Effector memory CD4-positive, alpha-beta T cell (primary cell): ENCODE data around the gene HOXA6.
A peak's percentile ranks its signal among the peaks of the same experiment; 100 is the strongest.

Source experiments
- DNase-seq, 3 donors: peaks; one replicate each; pipeline ENCODE4 v3.0.0-alpha.2; 2020
- H3K27ac ChIP-seq: 2 replicates; pipeline ENCODE4 v1.7.0; 2013; ENCODE audit warnings: mild to moderate bottlenecking, low read length, moderate library complexity; ENCODE audit not compliant: insufficient read depth, poor library complexity, severe bottlenecking
- H3K27me3 ChIP-seq: replicated peaks from 2 replicates; pipeline ENCODE4 v1.7.0; 2013; ENCODE audit warnings: mild to moderate bottlenecking, low read length; ENCODE audit not compliant: insufficient read depth, control insufficient read depth, poor library complexity, severe bottlenecking
- H3K36me3 ChIP-seq: 2 replicates; pipeline ENCODE4 v1.7.0; 2013; ENCODE audit warnings: mild to moderate bottlenecking, low read length, moderate library complexity; ENCODE audit not compliant: control insufficient read depth, insufficient read depth
- H3K4me1 ChIP-seq: 2 replicates; pipeline ENCODE4 v1.7.0; 2013; ENCODE audit warnings: low read length, mild to moderate bottlenecking; ENCODE audit not compliant: control insufficient read depth, insufficient read depth, poor library complexity, severe bottlenecking
- H3K4me3 ChIP-seq: 2 replicates; pipeline ENCODE4 v1.7.0; 2013; ENCODE audit warnings: low read length, low read depth, mild to moderate bottlenecking; ENCODE audit not compliant: insufficient read depth, poor library complexity, severe bottlenecking
- H3K9me3 ChIP-seq: 2 replicates; pipeline ENCODE4 v1.7.0; 2013; ENCODE audit warnings: mild to moderate bottlenecking, low read length, moderate library complexity; ENCODE audit not compliant: control insufficient read depth

HOXA6 gene

GRCh38 chr7:27161214-27161720, 13.7 kb upstream of the HOXA6 start:
- H3K27me3 ChIP-seq: peaks cover 74% of the 10 kb centered on the region
- peaks cover 48% of the 10 kb centered on the region for H3K4me1 ChIP-seq
- no peaks in the 10 kb centered on the region for H3K36me3 ChIP-seq
- H3K27ac ChIP-seq: no peak overlapping the region
- no peaks in the 10 kb centered on the region for H3K9me3 ChIP-seq
- H3K4me3 ChIP-seq: peak overlapping the region; percentile 73
- no peak for DNase-seq

DNA sequence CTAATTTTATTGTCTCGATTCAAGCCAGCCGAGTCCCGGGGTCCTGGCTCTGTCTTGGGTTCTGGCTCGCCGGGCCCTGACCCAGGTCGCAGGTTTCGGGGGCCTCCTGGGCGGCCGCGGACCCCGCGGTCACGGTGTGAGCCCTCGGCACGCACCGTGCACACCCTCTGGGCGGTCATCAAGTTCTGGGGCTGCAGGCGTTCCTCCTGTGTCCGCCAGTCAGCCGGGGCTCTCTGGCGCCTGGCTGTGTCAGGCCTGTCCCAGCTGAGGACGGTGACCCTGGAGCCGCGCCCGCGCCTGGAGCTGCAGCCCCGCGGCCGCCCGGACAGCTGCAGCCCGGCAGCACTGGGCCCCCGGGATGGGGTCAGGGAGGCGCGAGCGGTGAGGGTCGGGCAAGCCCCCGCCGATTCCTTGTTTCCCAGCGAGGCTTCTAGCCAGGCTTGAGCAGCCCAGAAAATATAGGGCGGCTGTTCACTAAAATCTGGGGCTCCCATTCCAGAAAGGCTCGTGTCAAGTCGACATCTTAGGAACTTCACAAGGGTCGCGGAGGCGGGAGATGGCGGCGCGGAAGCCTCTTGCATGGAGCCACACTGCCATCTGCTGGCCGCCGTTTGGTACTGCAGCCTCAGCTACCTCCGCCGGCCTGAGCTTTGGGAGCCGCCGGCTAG, 13.1 kb upstream of the HOXA6 start:
- Histone ChIP-seq H3K9me3 (no peaks in the 10 kb centered on the region), H3K27ac (no peak overlapping the region), H3K4me1 (peaks cover 48% of the 10 kb centered on the region), H3K4me3 (peak overlapping the region; percentile 73), H3K36me3 (no peaks in the 10 kb centered on the region), H3K27me3 (peaks cover 74% of the 10 kb centered on the region)
- DNase-seq: peak; percentile 59 to 77 (median 73)

DNA sequence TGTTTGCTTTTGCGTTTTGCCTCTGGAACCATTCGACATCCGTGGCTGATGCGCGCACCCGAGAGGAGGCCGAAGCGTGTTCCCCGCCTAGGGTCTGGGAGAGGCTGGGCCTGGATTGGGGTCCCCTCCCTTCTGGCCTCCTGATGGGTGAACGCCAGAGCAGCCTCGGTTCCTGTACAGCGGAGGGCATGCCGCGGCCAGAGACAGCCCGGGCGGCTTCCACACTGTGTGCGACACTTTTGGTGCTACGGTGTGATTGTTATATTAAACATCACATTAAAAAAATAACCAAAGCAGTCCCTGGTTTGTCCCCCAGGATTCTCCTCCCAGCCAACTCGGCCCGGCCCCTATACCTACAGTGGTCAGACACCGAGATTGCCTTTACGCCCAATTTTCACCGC, 12.6 kb upstream of the HOXA6 start:
- DNase-seq: no peak
- H3K4me3 ChIP-seq: peak overlapping the region; percentile 73
- H3K27me3 ChIP-seq: peaks cover 74% of the 10 kb centered on the region
- no peaks in the 10 kb centered on the region for H3K9me3 ChIP-seq
- no peaks in the 10 kb centered on the region for H3K36me3 ChIP-seq
- no peak overlapping the region for H3K27ac ChIP-seq
- peaks cover 48% of the 10 kb centered on the region for H3K4me1 ChIP-seq

DNA sequence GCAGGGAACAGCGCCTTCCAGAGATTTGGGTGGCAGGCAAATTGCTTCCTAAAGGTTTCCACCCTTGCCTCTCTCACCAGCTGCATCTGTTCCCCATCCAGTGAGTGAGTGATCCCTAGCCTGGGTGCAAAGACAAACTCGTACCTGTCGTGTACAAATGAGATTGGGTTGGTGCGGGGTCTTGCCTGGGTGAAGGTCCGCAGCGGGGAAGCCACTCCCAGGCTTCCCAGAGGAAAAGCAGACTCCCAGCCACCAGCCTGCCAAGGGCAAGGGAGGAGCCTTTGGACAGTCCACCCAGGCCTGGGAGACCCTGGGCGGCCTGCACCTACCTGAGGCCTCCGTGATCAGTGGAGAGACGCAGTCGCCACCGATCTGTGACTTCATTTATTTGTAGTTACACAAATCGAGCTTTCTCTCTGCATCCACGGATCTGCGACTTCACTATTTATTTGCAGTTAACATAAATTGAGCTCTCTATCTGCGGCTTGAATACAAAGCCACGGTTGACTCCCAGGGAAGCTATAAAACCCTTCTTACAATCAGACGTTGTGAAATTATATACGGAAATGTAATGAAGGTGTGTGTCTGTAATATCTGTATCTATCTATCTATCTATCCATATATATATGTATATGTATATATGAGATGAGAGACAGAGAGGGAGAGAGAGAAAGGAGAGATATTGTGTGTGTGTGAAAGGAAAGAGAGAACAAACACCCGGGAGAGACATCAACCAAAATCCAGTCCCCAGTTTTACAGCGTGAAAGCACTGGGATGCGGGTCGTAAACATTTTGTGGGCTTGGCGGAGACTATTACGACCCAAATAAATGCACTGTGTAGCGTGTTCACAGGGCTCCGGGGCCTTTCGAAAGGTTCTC, 11.9 kb upstream of the HOXA6 start:
- Histone ChIP-seq H3K27me3 (peaks cover 74% of the 10 kb centered on the region), H3K4me3 (peak overlapping the region; percentile 73), H3K36me3 (no peaks in the 10 kb centered on the region), H3K27ac (no peak overlapping the region), H3K4me1 (peaks cover 48% of the 10 kb centered on the region), H3K9me3 (no peaks in the 10 kb centered on the region)
- DNase-seq: no peak

DNA sequence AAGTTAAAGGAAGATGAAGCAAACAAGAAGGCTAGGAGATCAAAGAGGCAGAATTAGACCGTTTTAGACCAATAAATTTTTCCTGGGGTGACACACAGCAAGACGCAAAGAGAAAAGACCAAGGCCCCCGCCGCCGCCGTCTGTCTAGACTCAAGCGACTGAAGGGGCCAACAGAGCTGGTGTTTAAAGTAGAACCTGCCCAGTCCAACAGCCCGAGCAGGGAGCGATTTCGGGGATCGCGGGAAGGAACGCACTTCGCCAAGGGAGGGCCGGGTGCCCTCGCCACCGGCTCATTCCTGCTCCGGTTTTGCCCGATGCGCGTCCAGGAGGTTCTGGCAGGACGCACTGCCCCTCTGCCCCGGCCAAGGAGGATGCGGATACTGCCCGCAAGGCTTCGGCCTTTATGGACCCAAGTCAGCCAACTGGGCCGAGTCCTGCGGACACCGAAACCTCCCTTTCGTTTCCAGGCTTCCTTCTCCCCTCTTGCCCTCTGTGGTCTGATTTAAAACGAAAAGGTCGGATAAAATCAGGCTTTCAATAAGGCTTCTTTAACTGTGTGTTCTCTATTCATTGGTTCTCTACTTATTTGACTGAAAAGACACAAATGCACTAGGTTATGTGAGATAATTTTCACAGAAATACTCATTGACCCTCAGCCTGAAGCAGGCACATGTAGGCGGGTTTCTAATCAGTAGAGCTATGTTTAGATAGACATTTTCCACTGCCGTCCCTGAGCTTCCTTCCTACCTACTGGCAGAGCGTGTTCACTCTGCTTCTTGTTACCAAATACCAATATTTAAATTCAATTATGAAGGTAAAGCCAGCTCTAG, 11.1 kb upstream of the HOXA6 start:
- no peak overlapping the region for H3K4me3 ChIP-seq
- peaks cover 44% of the 10 kb centered on the region for H3K4me1 ChIP-seq
- peaks cover 74% of the 10 kb centered on the region for H3K27me3 ChIP-seq
- no peak for DNase-seq
- no peak overlapping the region for H3K27ac ChIP-seq
- H3K36me3 ChIP-seq: no peaks in the 10 kb centered on the region
- H3K9me3 ChIP-seq: no peaks in the 10 kb centered on the region

DNA sequence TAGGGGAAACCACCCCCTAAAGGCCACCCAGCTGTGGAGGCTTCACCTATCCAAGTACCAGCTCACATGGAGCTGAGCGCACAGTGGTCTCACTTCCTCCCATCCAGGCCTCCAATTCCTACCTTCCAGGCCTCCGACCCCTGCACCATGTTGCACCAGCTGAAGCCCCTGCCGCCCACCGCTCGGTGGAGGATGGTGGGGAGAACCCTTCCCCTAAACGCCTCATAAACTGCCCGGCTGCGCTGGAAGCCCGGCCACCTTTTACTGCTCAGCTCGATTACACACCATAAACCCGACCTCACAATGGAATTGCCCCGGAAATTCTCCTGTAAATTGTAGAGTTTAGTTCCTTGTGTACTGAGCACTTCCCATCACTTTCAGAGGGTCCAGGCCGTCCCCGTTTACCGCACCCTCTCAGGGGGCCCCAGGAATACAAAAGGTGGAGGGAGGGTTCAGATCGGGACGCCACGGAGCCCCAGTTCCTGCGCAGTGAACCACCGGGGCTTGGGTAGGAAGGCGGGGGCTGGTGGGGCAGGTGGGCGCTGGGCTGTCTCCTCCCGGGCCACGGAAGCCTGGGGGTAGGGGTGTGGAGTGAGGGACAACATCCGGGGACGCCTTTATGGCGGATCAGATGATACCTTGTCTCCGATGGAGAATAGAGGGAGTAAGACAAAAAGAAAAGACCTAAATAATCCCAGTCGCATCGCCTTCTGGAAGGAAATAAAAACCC, 10.3 kb upstream of the HOXA6 start:
- no peak overlapping the region for H3K4me3 ChIP-seq
- H3K27ac ChIP-seq: no peak overlapping the region
- H3K4me1 ChIP-seq: peaks cover 44% of the 10 kb centered on the region
- no peaks in the 10 kb centered on the region for H3K9me3 ChIP-seq
- DNase-seq: no peak
- H3K36me3 ChIP-seq: no peaks in the 10 kb centered on the region
- peaks cover 77% of the 10 kb centered on the region for H3K27me3 ChIP-seq

- Histone ChIP-seq H3K36me3 (no peaks in the 10 kb centered on the region), H3K27ac (no peak overlapping the region), H3K4me3 (no peak overlapping the region), H3K27me3 (peaks cover 80% of the 10 kb centered on the region), H3K4me1 (peaks cover 47% of the 10 kb centered on the region), H3K9me3 (no peaks in the 10 kb centered on the region)
- no peak for DNase-seq
These were observed 9.5 kb upstream of the HOXA6 start for GRCh38 chr7:27156916-27157701.

DNA sequence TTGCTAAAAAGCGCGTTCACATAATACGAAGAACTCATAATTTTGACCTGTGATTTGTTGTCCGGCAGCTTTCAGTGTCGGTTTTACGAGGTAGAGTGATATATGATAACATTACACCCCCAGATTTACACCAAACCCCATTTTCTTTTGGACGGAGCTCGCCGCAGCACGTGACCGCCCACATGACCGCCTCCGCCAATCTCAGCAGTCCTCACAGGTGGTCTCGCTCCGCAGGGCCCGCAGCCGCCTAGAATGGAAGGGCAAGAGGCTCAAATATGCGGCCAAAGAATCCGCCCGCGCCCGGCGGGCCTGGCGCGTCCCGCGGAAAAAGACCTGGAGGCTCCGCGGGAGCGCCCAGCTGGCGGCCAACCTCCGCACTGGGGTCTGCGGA, 8.9 kb upstream of the HOXA6 start, which contains the start of gene HOXA7:
Gene HOXA7 (minus strand): TSS at position 168 of the 391 bp plus-strand sequence. CDS start 130 bp downstream, at position 38.
- H3K27me3 ChIP-seq: peaks cover 81% of the 10 kb centered on the region
- H3K36me3 ChIP-seq: no peaks in the 10 kb centered on the region
- no peak within 1 kb of the TSS for H3K27ac ChIP-seq
- H3K9me3 ChIP-seq: no peaks in the 10 kb centered on the region
- peaks cover 52% of the 10 kb centered on the region for H3K4me1 ChIP-seq
- DNase-seq: no peak
- peak within 1 kb of the TSS; percentile 34 for H3K4me3 ChIP-seq
